ENCODE data around the gene CREB5.

DNA sequence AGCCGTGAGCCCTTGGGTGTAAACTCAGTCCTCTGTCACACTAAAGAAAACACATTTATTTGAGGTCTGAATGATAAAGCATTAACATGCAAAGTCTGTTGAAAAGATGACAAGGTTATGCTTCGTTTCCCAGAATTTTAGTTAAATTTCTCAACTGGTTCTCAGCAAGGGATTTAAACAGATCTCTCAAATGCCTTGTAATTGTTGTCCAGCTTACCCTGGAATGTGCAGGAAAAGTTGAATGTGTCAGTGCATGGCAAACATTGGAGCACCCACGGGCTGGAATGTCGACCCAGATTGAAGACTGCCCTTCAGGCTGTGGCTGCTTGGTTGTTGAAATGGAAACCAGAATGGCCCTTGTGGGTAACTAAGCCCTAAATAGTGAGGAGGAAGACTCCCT, 354.0 kb downstream of the CREB5 start:
- TF ChIP-seq, protein P1, sequence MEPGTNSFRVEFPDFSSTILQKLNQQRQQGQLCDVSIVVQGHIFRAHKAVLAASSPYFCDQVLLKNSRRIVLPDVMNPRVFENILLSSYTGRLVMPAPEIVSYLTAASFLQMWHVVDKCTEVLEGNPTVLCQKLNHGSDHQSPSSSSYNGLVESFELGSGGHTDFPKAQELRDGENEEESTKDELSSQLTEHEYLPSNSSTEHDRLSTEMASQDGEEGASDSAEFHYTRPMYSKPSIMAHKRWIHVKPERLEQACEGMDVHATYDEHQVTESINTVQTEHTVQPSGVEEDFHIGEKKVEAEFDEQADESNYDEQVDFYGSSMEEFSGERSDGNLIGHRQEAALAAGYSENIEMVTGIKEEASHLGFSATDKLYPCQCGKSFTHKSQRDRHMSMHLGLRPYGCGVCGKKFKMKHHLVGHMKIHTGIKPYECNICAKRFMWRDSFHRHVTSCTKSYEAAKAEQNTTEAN (CRISPR knock-in tag; IDR thresholded peaks at IDR 0.05), result no peak
- TF ChIP-seq NFE2L1 (CRISPR knock-in tag; IDR thresholded peaks at IDR 0.05), result no peak
- TF ChIP-seq TCF7 (CRISPR knock-in tag; IDR thresholded peaks at IDR 0.05; ENCODE audit: low read depth), result no peak
- no peak for TF ChIP-seq MAX (CRISPR knock-in tag; IDR thresholded peaks at IDR 0.05)
- TF ChIP-seq, protein P2, sequence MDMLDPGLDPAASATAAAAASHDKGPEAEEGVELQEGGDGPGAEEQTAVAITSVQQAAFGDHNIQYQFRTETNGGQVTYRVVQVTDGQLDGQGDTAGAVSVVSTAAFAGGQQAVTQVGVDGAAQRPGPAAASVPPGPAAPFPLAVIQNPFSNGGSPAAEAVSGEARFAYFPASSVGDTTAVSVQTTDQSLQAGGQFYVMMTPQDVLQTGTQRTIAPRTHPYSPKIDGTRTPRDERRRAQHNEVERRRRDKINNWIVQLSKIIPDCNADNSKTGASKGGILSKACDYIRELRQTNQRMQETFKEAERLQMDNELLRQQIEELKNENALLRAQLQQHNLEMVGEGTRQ (CRISPR knock-in tag; IDR thresholded peaks at IDR 0.05), result no peak
- no peak for TF ChIP-seq NFYB (CRISPR knock-in tag; conservative IDR thresholded peaks at IDR 0.05; ENCODE audit: low read depth)
- TF ChIP-seq, protein P3, sequence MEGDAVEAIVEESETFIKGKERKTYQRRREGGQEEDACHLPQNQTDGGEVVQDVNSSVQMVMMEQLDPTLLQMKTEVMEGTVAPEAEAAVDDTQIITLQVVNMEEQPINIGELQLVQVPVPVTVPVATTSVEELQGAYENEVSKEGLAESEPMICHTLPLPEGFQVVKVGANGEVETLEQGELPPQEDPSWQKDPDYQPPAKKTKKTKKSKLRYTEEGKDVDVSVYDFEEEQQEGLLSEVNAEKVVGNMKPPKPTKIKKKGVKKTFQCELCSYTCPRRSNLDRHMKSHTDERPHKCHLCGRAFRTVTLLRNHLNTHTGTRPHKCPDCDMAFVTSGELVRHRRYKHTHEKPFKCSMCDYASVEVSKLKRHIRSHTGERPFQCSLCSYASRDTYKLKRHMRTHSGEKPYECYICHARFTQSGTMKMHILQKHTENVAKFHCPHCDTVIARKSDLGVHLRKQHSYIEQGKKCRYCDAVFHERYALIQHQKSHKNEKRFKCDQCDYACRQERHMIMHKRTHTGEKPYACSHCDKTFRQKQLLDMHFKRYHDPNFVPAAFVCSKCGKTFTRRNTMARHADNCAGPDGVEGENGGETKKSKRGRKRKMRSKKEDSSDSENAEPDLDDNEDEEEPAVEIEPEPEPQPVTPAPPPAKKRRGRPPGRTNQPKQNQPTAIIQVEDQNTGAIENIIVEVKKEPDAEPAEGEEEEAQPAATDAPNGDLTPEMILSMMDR (IDR thresholded peaks at IDR 0.05), result no peak
- no peak for TF ChIP-seq SMAD4 (CRISPR knock-in tag; IDR thresholded peaks at IDR 0.05)
- TF ChIP-seq FOXJ3 (CRISPR knock-in tag; IDR thresholded peaks at IDR 0.05; ENCODE audit: borderline replicate concordance), result no peak
- TF ChIP-seq, protein P4, sequence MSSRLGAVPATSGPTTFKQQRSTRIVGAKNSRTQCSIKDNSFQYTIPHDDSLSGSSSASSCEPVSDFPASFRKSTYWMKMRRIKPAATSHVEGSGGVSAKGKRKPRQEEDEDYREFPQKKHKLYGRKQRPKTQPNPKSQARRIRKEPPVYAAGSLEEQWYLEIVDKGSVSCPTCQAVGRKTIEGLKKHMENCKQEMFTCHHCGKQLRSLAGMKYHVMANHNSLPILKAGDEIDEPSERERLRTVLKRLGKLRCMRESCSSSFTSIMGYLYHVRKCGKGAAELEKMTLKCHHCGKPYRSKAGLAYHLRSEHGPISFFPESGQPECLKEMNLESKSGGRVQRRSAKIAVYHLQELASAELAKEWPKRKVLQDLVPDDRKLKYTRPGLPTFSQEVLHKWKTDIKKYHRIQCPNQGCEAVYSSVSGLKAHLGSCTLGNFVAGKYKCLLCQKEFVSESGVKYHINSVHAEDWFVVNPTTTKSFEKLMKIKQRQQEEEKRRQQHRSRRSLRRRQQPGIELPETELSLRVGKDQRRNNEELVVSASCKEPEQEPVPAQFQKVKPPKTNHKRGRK (CRISPR knock-in tag; IDR thresholded peaks at IDR 0.05; ENCODE audit: borderline replicate concordance), result no peak
- no peak for TF ChIP-seq HMGA2 (CRISPR knock-in tag; IDR thresholded peaks at IDR 0.05)
